NCI-H82 treated with DMSO at 0.1 percent for 48 hours (cell line): ENCODE results near the gene DOCK1.

Source experiments
- DNase-seq: peaks from one replicate; lab custom pipeline; 2025; ENCODE audit not compliant: unreplicated experiment; lab: John Stamatoyannopoulos, UW

Gene DOCK1

GRCh38 chr10:127372361-127372760 is 467.1 kb downstream of the DOCK1 start:
- peak; percentile 93 for DNase-seq

DNA sequence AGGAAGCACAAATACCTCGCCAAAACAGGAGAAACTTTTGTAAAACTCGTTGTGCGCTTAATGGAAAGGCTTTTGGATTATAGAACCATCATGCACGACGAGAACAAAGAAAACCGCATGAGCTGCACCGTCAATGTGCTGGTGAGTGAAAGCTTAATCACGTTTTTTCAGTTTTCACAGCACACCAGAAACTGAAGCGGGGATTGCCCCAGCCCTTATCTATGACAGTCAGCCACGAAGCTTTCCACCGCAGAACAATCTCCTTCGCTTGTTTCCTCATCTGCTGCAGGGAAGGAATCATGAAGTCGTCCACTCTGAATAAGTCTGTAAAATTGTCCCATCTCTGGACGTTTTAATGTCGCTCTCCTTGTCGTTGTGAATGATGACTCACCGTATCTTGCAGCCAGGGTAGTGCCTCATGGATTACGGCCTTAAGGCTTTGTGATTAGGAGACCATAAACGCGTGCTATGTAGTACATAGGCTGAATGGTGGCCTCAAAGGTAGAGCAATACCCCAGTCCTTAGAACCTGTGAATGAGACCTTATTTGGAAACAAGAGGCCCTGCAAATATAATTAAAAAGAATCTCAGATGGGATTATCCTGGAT is 468.9 kb downstream of the DOCK1 start:
- DNase-seq = peak; percentile 72

GRCh38 chr10:127374901-127375300 is 469.7 kb downstream of the DOCK1 start:
- peak; percentile 81 for DNase-seq

- DNase-seq = no peak
Observed at GRCh38 chr10:127375461-127375860, 470.2 kb downstream of the DOCK1 start.

DNA sequence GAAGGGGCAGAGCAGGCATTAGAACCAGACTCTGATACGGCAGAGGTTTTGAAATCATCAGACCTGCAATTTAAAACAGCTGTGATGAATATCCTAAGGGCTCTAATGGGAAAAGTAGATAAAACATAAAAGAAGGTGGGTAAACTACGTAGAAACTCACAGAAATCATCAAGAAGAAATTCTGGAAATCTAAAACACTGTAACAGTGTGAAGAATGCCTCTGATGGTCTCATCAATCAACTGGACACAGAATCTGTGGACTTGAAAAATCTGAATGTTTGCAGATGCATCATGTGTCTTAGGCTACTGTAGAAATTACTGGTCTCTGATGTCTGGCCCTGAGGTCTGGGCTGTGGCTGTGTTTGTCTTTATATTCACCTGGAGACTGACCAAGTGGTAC is 470.8 kb downstream of the DOCK1 start:
- DNase-seq = no peak

DNA sequence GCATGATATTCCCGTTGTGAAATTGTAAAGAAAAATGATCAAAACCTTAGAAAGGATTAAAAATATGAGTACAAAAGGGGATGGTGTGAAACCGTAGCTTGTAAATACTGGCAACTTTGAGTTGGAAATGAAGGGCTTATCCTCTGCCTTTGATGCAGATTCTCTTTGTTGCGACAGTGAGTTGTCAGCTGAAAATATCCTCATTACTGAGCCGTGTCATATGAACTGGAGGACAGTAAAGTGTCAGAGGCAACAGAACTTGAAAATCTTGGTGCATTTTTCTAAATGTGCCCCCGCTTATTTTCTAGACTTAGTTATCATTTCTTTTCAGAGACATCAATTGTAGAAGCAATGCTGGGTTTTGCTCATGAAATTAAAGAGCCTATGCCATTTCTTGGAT is 473.4 kb downstream of the DOCK1 start:
- DNase-seq = no peak

DNA sequence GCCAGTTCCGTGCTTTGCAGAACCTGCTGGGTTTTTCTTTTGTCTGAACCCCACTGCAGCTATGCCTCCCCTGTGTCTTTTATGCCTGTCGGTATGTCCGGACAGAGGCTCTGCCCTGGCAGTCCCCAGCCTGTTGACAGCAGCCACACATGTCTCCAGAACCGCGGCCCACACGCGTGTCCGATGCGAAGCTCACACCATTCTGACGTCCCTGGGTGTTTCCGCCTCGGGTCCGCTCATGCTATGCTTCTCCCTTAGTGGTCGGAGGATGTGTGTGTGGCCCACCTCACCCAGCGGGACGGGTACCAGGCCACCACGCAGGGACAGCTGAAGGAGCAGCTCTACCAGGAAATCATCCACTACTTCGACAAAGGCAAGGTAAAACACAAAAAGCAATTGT is 479.3 kb downstream of the DOCK1 start:
- no peak for DNase-seq

DNA sequence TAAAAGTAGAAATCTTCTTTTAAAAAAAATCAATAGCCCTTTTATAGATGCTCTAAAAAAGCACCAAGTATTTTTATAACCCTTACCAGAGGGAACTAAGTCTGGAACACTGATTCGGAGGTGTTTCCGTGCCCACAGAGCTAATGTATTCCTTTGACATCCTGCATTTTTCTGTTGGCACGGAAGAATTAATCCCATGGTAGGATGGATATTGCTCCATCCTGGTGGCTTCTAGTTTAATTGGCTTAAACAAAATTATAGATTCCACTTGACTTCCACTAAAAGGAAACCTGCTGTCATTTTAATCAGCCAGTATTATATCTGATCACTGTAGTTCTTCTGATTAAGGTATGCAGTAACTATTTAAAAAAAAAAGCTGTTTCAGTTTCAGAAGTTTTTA is 479.8 kb downstream of the DOCK1 start:
- DNase-seq = no peak

- no peak for DNase-seq
Observed at GRCh38 chr10:127386606-127387327, 481.5 kb downstream of the DOCK1 start.

DNA sequence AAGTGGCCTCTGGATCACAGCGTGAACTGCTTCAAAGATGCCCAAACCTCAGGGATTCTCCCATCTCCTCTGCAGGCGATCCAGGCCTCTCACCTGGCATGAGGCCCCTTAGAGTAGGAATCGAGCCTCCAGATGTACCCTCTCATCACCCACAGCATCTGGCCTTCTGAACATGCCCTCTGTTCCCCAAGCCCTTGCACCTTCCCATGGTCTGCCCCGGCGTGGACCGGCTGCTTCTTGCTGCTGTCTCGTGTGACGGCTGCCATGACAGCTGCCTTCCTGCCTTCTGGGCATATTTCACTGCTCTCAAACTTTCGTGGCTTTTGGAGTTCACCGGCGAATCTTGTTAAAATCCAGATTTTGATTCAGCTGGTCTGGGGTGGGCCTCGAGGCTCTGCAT is 486.6 kb downstream of the DOCK1 start:
- DNase-seq = no peak

- DNase-seq = no peak
Observed at GRCh38 chr10:127392351-127393235, 487.4 kb downstream of the DOCK1 start.

- no peak for DNase-seq
Observed at GRCh38 chr10:127398140-127398970, 493.1 kb downstream of the DOCK1 start.

DNA sequence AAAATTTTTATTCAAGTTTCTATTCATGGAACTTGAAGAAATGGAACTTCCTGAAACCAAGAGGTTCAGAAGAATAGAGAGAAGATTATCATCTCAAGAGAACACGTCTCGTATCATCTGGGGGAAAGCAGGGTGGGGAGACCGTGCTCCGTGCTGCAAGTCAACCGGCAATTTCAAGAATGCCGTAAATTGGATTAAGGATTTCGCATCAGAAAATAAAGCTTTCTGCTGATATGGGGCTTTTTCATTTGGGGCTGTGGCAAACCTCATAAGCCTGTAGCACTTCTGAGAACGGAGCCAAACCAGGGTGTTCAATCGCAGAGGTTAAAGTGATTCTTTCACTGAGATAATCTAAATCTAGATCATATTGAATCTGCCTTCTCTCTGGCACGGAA is 493.7 kb downstream of the DOCK1 start:
- peak; percentile 32 for DNase-seq

DNA sequence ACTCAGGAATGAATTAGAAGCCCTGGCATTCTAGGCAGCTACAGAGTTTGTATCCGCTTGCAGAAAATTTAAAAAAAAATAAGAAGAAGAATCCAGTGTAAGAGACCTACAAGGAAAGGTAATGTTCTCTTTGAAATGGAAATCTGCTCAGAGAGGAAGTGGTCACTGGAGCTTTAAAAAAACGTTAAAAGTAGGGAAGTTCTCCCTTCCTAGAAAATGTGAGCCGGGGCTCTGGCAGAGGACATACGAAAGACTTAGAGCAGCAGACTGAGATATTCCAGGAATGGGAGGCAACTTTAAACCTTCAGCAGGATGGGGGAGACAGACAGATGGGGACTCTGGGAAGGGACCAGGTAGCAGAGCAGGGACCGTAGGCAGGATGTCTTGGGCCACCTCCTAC is 494.4 kb downstream of the DOCK1 start:
- no peak for DNase-seq

- no peak for DNase-seq
Observed at GRCh38 chr10:127400216-127400615, 495.0 kb downstream of the DOCK1 start.

DNA sequence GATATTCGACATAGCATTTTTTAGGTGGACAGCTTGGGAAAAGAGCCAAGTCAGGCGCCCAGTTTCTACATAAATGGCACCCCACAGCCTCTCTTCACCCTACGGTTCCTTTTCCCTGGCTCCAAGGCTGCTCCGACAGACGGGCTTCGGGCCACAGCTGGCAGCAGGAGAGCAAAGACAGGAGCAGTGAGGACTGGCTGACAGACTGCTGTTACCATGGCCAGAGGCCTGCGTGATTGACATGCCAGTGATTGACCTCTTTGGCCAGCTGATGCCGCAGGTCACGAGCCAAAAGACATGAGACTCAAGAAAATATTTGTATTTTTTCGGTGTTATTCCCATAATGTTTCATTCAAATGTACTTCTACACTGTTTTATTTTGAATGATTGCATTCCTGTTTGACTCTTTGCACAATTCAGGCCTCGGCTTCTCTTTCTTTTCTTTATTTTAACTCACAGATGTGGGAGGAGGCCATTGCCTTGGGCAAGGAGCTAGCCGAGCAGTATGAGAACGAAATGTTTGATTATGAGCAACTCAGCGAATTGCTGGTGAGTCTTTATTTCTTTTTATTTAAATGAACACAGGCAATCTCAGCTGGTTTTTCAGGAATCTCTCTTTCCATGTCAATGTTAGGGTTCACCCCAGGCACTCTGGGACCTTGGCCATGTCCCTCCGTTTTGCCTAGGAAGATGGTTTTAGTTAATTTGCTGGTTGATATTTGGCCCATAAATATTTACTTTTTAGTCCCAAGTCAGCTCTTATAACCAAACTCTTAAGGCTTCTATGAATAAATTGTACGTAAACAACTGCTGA is 497.6 kb downstream of the DOCK1 start:
- no peak for DNase-seq

- DNase-seq = no peak
Observed at GRCh38 chr10:127405221-127405620, 500.0 kb downstream of the DOCK1 start.

- no peak for DNase-seq
Observed at GRCh38 chr10:127406018-127406550, 500.9 kb downstream of the DOCK1 start.

- no peak for DNase-seq
Observed at GRCh38 chr10:127407551-127407950, 502.3 kb downstream of the DOCK1 start.

DNA sequence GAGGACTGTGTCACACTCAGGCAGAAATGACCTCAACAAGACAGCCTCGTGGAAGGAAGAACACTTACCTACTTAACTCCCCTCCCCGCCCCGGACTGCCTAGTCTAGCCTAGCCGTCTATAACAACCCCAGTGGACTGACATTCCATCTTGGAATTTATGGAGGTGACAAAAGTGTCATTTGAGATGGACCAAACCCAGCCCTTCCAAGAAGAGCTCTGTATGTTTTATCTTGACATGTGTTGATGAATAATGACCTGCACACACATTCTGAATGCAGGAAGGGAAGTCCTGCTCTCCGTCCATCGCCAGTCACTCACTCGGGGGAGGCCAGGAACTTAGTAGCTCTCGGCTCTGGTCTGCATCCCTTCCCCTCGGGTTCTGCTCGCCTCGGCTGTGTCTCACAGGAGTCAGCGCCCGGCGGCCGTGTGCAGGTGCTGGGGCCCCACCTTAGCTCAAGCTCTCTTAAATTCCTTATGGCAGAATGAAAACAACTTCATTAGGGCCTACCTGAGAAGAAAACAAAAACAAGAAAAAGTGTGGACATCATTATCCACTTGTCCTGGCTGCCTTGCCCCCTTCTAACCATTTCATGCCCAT is 503.0 kb downstream of the DOCK1 start:
- no peak for DNase-seq
